Measurements from ENCODE around the gene ZNF792. TPM values are rescaled to one million over a fixed set of nuclear protein-coding genes. Genes with fewer than 3 reads are reported as not detected.
A peak's percentile ranks its signal among the peaks of the same experiment; 100 is the strongest.

The ZNF792 gene
- total and polyA plus RNA-seq, 2 of the 8 experiments (the other 6 are each of a cell fraction or from before 2014, with no cell fraction given) = 2.5 to 7.2 TPM

- peak overlapping the region; percentile 94 for H3K56ac ChIP-seq (replicated peaks; ENCODE audit: insufficient read length, low read depth, low read length)
- H3K4me1 ChIP-seq (replicated peaks in 1 of 4; ENCODE audit: control insufficient read depth in 3 of 4, insufficient read depth in 4 of 4, low read length in 3 of 4) = peaks cover 8 to 28% (median 20%) of the 10 kb centered on the region in 4 experiments
- peak overlapping the region; percentile 86 for H4K8ac ChIP-seq (ENCODE audit: extremely low read depth, insufficient read depth, low read length)
- peak overlapping the region; percentile 6 for H3K4ac ChIP-seq (replicated peaks; ENCODE audit: insufficient read length, low read depth, low read length)
- ChIA-PET POLR2A (ENCODE audit: partially characterized antibody) (interaction anchor here (0.6 to 22.5 kb wide), 11 partner anchors 14 to 498 kb away, joined by 3 to 366 read pairs (median 4); partner anchors contain the start of genes HPN, SCN1B and ZNF30), CTCF (ENCODE audit: partially characterized antibody) (interaction anchor here (1.1 to 3.5 kb wide), 6 partner anchors 11 to 162 kb away, joined by 3 to 18 read pairs (median 6); no protein-coding TSS in a partner anchor)
- H2AFZ ChIP-seq (ENCODE audit: low read length) = no peak overlapping the region
- peaks cover 13% of the 10 kb centered on the region for H3K79me1 ChIP-seq (ENCODE audit: low read depth, low read length)
- H2BK15ac ChIP-seq (ENCODE audit: low read length) = no peak overlapping the region
- peak overlapping the region; percentile 75 for H2BK120ac ChIP-seq (replicated peaks; ENCODE audit: low read depth, low read length)
- H3K4me3 ChIP-seq (ENCODE audit: extremely low read depth in 1 of 4, insufficient read depth in 2 of 4, low read depth in 3 of 4, low read length in 4 of 4) = peak overlapping the region; percentile 73 to 92 (median 84)
- H3K27me3 ChIP-seq (replicated peaks in 1 of 4; ENCODE audit: control insufficient read depth in 3 of 4, extremely low read depth in 1 of 4, insufficient read depth in 3 of 4, low read length in 3 of 4) = no peaks in the 10 kb centered on the region
- H3K4me2 ChIP-seq (ENCODE audit: insufficient read depth in 1 of 2, low read depth in 2 of 2, low read length in 2 of 2) = peak overlapping the region; percentile 91 to 99
- H3K36me3 ChIP-seq (ENCODE audit: control insufficient read depth in 2 of 4, insufficient read depth in 4 of 4, low read length in 3 of 4) = peaks cover 3 to 14% (median 8%) of the 10 kb centered on the region in 4 experiments; a peak in 6 of 8 replicates
- peak overlapping the region; percentile 81 for H3K14ac ChIP-seq (ENCODE audit: insufficient read length)
- peak overlapping the region; percentile 89 for H4K91ac ChIP-seq (replicated peaks; ENCODE audit: insufficient read length, low read length)
- H2BK5ac ChIP-seq (ENCODE audit: low read depth, low read length) = peak overlapping the region; percentile 26; the same call in 1 of the 2 replicates
- H2BK20ac ChIP-seq (ENCODE audit: low read length) = no peak overlapping the region
- peak overlapping the region; percentile 44 for H3K18ac ChIP-seq (ENCODE audit: extremely low read depth, low read length)
- peak overlapping the region; percentile 75 for H3K27ac ChIP-seq (ENCODE audit: low read depth, low read length)
- H3K9ac ChIP-seq (replicated peaks in 1 of 4; ENCODE audit: extremely low read depth in 1 of 4, low read depth in 3 of 4, low read length in 3 of 4) = peak overlapping the region; percentile 70 to 93 (median 82)
- 6% methylated on average over 36 of the region's 46 CpGs; no CpG with 5 or more reads in 1 of the 2 experiments for WGBS, 2 experiments (ENCODE audit: extremely low coverage in 1 of 2, insufficient coverage in 1 of 2, insufficient read length in 1 of 2, insufficient replicate concordance in 2 of 2, low coverage in 1 of 2, low lambda C conversion rate in 2 of 2, missing lambda C conversion rate in 1 of 2)
- peaks cover 18% of the 10 kb centered on the region for H3K23me2 ChIP-seq (ENCODE audit: low read depth, low read length)
- DNase-seq (ENCODE audit: low read depth in 1 of 2, low spot score in 2 of 2) (peak in 1 of 2 experiments; percentile 34), FAIRE-seq (no peak)
- 0 out of 2 replicates have a peak overlapping the region, but pooled peaks have one; percentile 29 for H2BK12ac ChIP-seq (ENCODE audit: low read depth, low read length)
- peaks cover 31 to 52% of the 10 kb centered on the region in 2 experiments for H3K79me2 ChIP-seq (ENCODE audit: control insufficient read depth in 1 of 2, insufficient read depth in 2 of 2, low read length in 2 of 2)
- no peaks in the 10 kb centered on the region for H3K9me3 ChIP-seq (ENCODE audit: insufficient read depth in 2 of 2, low read depth in 1 of 2, low read length in 1 of 2)
- peaks cover 25 to 36% of the 10 kb centered on the region in 2 experiments for H4K20me1 ChIP-seq (replicated peaks in 1 of 2; ENCODE audit: control insufficient read depth in 1 of 2, insufficient read depth in 2 of 2, low read length in 2 of 2)
- peak overlapping the region; percentile 39 for H4K5ac ChIP-seq (ENCODE audit: insufficient read length, low read depth, low read length)
- no peak overlapping the region for H2AK5ac ChIP-seq (ENCODE audit: low read depth, low read length)
- no peak overlapping the region for H3K23ac ChIP-seq (ENCODE audit: insufficient read length)
- TF ChIP-seq TCF12 (IDR thresholded peaks at IDR 0.05; ENCODE audit: low read depth, low read length) = no peak
- TF ChIP-seq EP300 (IDR thresholded peaks at IDR 0.05; ENCODE audit: borderline replicate concordance in 1 of 2, low read depth in 2 of 2, low read length in 2 of 2) = no peak
- no peak for TF ChIP-seq EZH2 (IDR thresholded peaks at IDR 0.05; ENCODE audit: low read depth, low read length, severe bottlenecking)
- TF ChIP-seq KDM4A (IDR thresholded peaks at IDR 0.05; ENCODE audit: low read depth, low read length, severe bottlenecking) = no peak
- no peak for TF ChIP-seq CTBP2 (IDR thresholded peaks at IDR 0.05; ENCODE audit: borderline replicate concordance, insufficient read depth, insufficient read length, low read length)
- TF ChIP-seq CBX8 (IDR thresholded peaks at IDR 0.05; ENCODE audit: borderline replicate concordance, low read depth, low read length) = no peak
- TF ChIP-seq MAFK (IDR thresholded peaks at IDR 0.05; ENCODE audit: low read depth, low read length) = no peak
These were observed 36.8 kb upstream of the ZNF792 start for GRCh38 chr19:35000647-35001501.

Data from H1 (cell line).